Mucosa of stomach (tissue), 1 donor: ENCODE data around the gene GMEB2.

ENCODE experiments used
- H3K27me3 ChIP-seq: one replicate; pipeline ENCODE4 v1.7.0; 2013; ENCODE audit warnings: mild to moderate bottlenecking, low read length; ENCODE audit not compliant: control insufficient read depth, insufficient read depth
- H3K36me3 ChIP-seq: one replicate; pipeline ENCODE4 v1.7.0; 2013; ENCODE audit warnings: low read length; ENCODE audit not compliant: control insufficient read depth, insufficient read depth
- H3K4me1 ChIP-seq: one replicate; pipeline ENCODE4 v1.7.0; 2013; ENCODE audit warnings: mild to moderate bottlenecking, low read length; ENCODE audit not compliant: control insufficient read depth, insufficient read depth
- H3K4me3 ChIP-seq: one replicate; pipeline ENCODE4 v1.7.0; 2013; ENCODE audit warnings: low read length
- H3K9ac ChIP-seq: one replicate; pipeline ENCODE4 v1.7.0; 2013; ENCODE audit warnings: mild to moderate bottlenecking, low read length, moderate library complexity
- H3K9me3 ChIP-seq: one replicate; pipeline ENCODE4 v1.7.0; 2013; ENCODE audit warnings: mild to moderate bottlenecking, low read length, moderate library complexity; ENCODE audit not compliant: control insufficient read depth
- donor health status: Pancreatic carcinoma.

Gene GMEB2

GRCh38 chr20:63588641-63589041 is 38.3 kb downstream of the GMEB2 start:
- Histone ChIP-seq H3K4me1 (no peaks in the 10 kb centered on the region), H3K9ac (no peak overlapping the region), H3K4me3 (no peak overlapping the region), H3K27me3 (no peaks in the 10 kb centered on the region), H3K9me3 (no peaks in the 10 kb centered on the region), H3K36me3 (no peaks in the 10 kb centered on the region)

- H3K9me3 ChIP-seq = no peaks in the 10 kb centered on the region
- no peaks in the 10 kb centered on the region for H3K4me1 ChIP-seq
- no peak overlapping the region for H3K9ac ChIP-seq
- H3K27me3 ChIP-seq = no peaks in the 10 kb centered on the region
- H3K36me3 ChIP-seq = no peaks in the 10 kb centered on the region
- no peak overlapping the region for H3K4me3 ChIP-seq
Observed at GRCh38 chr20:63587776-63588591, 38.9 kb downstream of the GMEB2 start.

GRCh38 chr20:63587256-63587655 is 39.6 kb downstream of the GMEB2 start:
- Histone ChIP-seq H3K9me3 (no peaks in the 10 kb centered on the region), H3K36me3 (no peaks in the 10 kb centered on the region), H3K4me3 (no peak overlapping the region), H3K4me1 (no peaks in the 10 kb centered on the region), H3K27me3 (no peaks in the 10 kb centered on the region), H3K9ac (no peak overlapping the region)

- H3K4me1 ChIP-seq = no peaks in the 10 kb centered on the region
- H3K36me3 ChIP-seq = no peaks in the 10 kb centered on the region
- no peak overlapping the region for H3K9ac ChIP-seq
- H3K9me3 ChIP-seq = no peaks in the 10 kb centered on the region
- no peak overlapping the region for H3K4me3 ChIP-seq
- H3K27me3 ChIP-seq = no peaks in the 10 kb centered on the region
Observed at GRCh38 chr20:63586797-63587196, 40.1 kb downstream of the GMEB2 start.

DNA sequence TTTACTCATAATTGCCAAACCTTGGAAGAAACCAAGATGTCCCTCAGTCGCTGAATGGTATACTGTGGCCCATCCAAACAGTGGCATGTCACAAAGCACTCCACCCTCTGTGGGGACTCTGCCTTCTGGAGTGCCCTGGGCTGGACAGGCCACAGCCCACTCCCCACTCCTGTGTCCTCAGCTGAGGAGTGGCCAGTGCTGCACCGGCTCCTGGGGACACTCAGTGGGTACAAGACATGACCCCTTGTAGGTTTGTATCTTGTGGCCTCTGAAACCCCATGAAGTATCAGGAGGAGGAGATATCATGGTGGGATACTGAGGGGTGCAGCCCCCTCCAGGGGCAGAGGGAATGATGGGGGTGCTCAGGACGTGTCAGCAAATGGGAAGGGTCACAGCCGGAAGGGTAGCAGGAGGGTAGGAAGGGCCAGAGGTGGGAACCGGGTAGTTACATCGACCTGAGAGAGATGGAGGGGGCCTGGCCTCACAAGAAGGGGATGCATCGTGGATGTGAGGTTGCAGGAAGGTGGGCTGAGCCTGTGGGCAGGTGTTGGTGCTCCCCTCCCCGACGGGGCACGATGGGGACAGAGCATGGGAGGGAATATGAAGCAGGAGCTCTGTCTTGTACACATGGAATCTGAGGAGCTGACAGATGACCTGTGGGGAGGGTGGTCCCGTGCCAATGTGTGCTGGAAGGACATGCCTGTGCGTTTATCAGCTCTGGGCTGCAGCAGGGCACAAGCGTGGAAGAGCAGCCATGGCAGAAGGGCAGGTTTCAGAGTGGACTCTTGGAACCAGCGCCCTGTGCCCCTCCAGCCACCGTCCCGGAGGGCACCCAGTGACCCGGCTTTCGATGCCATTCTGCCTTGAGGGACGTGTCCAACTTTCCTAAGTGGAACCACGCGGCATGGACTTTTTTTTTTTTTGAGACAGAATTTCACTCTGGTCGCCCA is 41.0 kb downstream of the GMEB2 start:
- Histone ChIP-seq H3K9me3 (no peaks in the 10 kb centered on the region), H3K4me3 (no peak overlapping the region), H3K4me1 (no peaks in the 10 kb centered on the region), H3K9ac (no peak overlapping the region), H3K36me3 (no peaks in the 10 kb centered on the region), H3K27me3 (no peaks in the 10 kb centered on the region)

- Histone ChIP-seq H3K9me3 (no peaks in the 10 kb centered on the region), H3K27me3 (peaks cover 11% of the 10 kb centered on the region), H3K4me3 (no peak overlapping the region), H3K36me3 (no peaks in the 10 kb centered on the region), H3K9ac (no peak overlapping the region), H3K4me1 (peaks cover under 1% of the 10 kb centered on the region)
Observed at GRCh38 chr20:63582382-63583063, 44.4 kb downstream of the GMEB2 start.

- H3K27me3 ChIP-seq = peaks cover 14% of the 10 kb centered on the region
- no peak overlapping the region for H3K4me3 ChIP-seq
- no peak overlapping the region for H3K9ac ChIP-seq
- H3K36me3 ChIP-seq = no peaks in the 10 kb centered on the region
- H3K9me3 ChIP-seq = no peaks in the 10 kb centered on the region
- H3K4me1 ChIP-seq = peaks cover 3% of the 10 kb centered on the region
Observed at GRCh38 chr20:63580796-63581461, 46.0 kb downstream of the GMEB2 start.

- Histone ChIP-seq H3K4me3 (no peak overlapping the region), H3K27me3 (peaks cover 14% of the 10 kb centered on the region), H3K4me1 (peaks cover 9% of the 10 kb centered on the region), H3K9me3 (no peaks in the 10 kb centered on the region), H3K9ac (no peak overlapping the region), H3K36me3 (no peaks in the 10 kb centered on the region)
Observed at GRCh38 chr20:63579017-63579694, 47.7 kb downstream of the GMEB2 start.

DNA sequence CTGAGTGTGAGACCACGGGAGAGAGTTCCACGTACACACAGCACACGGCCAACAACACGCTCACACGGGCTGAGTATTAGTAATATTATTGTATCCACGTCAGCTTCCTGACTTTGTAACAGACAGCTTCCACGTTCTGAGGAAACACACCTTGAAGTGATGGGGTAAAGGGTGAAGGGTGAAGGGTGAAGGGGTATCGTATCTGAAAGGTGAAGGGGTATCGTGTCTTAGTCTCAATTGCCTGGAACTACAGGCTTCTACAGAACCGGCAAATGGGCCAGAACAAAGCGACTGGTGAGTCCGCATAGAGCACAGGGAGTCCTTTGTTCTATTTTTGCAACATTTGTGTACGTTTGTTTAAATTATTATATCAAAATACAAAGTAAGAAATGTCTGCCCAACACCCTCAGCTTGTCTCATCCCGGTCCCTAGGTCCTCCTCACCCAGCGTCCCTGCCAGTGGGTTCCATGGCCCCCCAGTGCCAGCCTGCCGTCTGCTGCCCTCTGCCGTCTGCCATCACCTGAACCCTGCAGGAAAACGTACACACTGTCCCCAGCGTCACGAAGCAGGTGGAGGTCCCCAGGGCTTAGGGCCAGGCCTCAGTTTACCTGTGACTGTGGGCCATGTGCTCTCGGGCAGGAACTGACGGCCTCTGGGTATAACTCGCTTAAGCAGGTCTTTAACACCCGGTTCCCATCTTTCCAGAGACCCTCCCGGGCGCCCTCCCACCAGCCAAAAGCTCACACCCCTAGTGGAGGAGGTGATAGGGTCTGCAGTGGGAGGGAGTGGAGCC is 48.5 kb downstream of the GMEB2 start:
- no peak overlapping the region for H3K9ac ChIP-seq
- H3K36me3 ChIP-seq = no peaks in the 10 kb centered on the region
- no peaks in the 10 kb centered on the region for H3K9me3 ChIP-seq
- H3K27me3 ChIP-seq = peaks cover 14% of the 10 kb centered on the region
- no peak overlapping the region for H3K4me3 ChIP-seq
- H3K4me1 ChIP-seq = peaks cover 10% of the 10 kb centered on the region

- no peaks in the 10 kb centered on the region for H3K36me3 ChIP-seq
- H3K4me1 ChIP-seq = peaks cover 14% of the 10 kb centered on the region
- H3K9me3 ChIP-seq = no peaks in the 10 kb centered on the region
- peaks cover 14% of the 10 kb centered on the region for H3K27me3 ChIP-seq
- H3K4me3 ChIP-seq = no peak overlapping the region
- no peak overlapping the region for H3K9ac ChIP-seq
Observed at GRCh38 chr20:63577317-63577894, 49.5 kb downstream of the GMEB2 start.
